Gastroesophageal sphincter (tissue), 3 donors: ENCODE data around the gene NLE1.

Experiments used
- POLR2A ChIP-seq, 2 donors: fragments of 450-650 bp; IDR thresholded peaks; one replicate each; pipeline ENCODE4 v1.6.1; 2017; ENCODE audit warnings: antibody characterized with exemption in 2 of 2, mild to moderate bottlenecking in 2 of 2, moderate library complexity in 1 of 2
- TF ChIP-seq, protein P1 (sequence below), 4 experiments: fragments of 200-600 bp in 2 of 4; fragments of 450-650 bp in 2 of 4; sonication (generic) in 1 of 4; IDR thresholded peaks; one replicate each; pipeline ENCODE4 v1.5.1; 2017 to 2019; ENCODE audit warnings: antibody characterized with exemption in 4 of 4, mild to moderate bottlenecking in 2 of 4, moderate library complexity in 2 of 4

DNA sequence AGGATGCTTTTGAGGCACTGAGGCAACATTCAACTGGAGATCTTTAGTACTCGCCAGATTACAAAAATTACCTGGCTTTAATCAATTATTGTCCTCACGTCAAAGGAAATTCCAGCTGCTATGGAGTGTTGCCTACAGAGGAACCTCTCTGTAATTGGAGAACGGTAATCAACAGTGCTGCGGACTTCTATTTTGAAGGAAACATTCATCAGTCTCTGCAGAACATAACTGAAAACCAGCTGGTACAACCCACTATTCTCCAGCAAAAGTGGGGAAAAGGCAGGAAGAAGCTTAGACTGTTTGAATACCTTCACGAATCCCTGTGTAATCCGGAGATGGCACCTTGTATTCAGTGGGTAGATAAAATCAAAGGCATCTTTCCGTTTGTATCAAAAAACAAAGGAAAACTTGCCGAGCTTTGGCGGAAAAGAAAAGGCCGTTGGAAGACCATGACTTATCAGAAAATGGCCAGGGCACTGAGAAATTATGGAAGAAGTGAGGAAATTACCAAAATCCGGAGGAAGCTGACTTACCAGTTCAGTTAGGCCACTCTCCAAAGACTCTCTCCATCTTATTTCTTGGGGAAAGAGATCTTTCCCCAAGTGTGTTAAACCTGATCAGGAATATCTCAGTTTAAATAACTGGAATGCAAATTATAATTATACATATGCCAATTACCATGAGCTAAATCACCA is 49.0 kb upstream of the NLE1 start:
- no peak for TF ChIP-seq POLR2A (IDR thresholded peaks at IDR 0.05)
- TF ChIP-seq, protein P1, sequence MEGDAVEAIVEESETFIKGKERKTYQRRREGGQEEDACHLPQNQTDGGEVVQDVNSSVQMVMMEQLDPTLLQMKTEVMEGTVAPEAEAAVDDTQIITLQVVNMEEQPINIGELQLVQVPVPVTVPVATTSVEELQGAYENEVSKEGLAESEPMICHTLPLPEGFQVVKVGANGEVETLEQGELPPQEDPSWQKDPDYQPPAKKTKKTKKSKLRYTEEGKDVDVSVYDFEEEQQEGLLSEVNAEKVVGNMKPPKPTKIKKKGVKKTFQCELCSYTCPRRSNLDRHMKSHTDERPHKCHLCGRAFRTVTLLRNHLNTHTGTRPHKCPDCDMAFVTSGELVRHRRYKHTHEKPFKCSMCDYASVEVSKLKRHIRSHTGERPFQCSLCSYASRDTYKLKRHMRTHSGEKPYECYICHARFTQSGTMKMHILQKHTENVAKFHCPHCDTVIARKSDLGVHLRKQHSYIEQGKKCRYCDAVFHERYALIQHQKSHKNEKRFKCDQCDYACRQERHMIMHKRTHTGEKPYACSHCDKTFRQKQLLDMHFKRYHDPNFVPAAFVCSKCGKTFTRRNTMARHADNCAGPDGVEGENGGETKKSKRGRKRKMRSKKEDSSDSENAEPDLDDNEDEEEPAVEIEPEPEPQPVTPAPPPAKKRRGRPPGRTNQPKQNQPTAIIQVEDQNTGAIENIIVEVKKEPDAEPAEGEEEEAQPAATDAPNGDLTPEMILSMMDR (IDR thresholded peaks at IDR 0.05): no peak
